GM18517 (cell line): ENCODE results near the gene COL8A1.

Source experiments
- ATAC-seq: cut with Tn5 transposase; IDR thresholded peaks from one replicate; pipeline ENCODE4 v1.9.1; 2021; ENCODE audit warnings: mild to moderate bottlenecking, moderate library complexity; ENCODE audit not compliant: unreplicated experiment

Gene COL8A1

DNA sequence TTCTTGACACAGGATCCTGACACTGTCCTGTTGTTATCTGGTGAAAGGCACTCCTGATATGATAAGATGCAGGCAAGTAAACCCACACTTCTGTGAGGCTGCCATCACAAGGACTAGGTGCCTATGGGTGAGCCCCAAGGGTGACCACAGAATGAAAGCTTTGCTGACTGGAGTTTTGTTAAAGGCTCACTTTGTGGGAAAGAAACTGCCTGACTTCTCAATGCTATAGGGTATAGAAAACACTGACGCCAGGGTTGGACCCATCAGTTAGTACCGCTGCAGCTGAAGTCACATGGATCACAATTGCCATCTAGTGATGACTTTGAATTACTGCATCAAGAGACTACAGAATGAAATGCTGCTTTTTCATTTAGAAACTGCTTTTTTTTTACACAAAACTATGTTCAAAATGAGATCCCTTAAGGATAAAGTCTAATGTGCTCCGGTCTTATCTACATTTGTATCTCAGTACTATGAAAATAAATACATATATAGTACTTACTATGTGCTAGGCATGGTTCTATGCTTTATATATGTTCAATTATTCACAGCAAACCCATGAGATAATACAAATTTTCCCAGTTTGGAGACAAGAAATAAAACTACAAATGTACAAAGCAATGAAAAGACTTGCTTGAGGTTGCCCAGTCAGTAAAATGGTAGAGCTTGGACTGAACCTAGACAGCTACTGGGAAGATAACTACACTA, 115.0 kb downstream of the COL8A1 start:
- peak; percentile 87 for ATAC-seq

DNA sequence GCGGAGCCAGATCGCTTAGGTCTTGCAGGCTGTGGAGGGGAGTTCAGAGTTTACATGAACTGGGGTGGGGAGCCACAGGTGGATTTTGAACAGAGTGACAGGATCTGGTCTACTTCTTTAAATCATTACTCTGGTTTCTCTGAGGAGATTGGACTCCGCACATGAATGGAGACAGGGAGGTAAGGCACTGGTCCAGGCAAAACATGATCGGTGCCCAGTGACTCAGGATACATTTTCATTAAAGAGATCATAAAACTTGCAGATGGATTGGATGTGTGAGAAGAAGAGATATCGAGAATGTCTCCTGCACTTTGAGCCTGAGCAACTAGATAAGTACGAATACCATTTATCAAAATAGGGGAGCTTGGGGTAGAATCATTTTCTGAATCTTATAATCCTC, 117.4 kb downstream of the COL8A1 start:
- no peak for ATAC-seq

GRCh38 chr3:99757966-99758365, 119.6 kb downstream of the COL8A1 start:
- no peak for ATAC-seq

GRCh38 chr3:99758502-99759177, 120.2 kb downstream of the COL8A1 start:
- no peak for ATAC-seq

DNA sequence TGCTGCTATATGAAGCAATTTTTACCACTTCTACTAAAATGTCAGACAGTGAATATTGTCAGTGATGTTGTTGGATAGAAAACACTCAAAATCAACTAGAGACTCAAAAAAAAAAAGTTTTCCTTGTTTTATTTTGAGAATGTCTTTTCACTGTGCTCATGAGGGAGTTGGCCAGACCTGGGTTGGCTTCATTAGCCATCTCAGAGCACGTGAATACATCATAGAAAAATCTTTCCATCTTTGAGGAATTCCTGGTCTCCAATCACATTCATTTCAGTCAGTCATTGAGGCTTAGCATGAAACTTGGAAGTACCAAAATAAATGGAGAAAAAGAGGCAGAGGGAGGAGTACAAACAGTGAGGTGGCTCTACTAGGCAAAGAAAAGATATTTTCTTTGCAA, 121.6 kb downstream of the COL8A1 start:
- no peak for ATAC-seq

GRCh38 chr3:99760629-99761028, 122.2 kb downstream of the COL8A1 start:
- no peak for ATAC-seq

DNA sequence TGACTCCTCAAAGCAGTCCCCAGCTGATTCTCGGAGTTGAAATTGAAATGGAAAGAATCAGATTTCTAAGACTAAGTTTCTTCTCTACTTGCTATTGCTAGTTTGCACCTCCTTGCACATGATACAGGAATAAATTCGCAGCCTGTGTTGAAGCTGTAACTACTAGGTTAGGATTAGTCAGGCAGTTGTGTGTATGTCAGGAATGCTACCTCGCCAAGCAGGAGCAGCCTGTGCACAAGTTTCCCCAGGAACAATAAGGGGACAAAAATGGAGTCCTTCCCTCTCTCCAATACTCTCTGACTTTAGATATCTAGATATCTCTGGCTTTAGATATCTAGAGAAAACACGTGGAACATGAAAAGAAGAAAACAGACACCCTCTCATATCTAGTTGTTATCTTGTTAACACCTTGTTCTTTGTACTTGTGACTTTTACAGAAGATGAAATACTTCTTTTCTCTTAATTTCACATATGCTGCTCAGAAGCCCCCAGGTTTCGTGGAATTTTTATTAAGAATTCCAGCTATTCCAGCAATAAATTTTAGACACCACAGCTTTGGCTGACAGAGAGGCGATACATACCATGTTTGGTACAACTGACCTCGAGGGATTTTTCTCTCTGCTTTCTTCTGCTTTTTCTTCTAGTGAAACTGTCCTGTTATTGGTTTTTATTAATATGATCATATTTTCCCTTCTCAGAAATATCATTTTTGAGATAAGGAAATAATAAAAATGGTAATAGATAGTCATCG, 123.2 kb downstream of the COL8A1 start:
- no peak for ATAC-seq

- no peak for ATAC-seq
These were observed 124.5 kb downstream of the COL8A1 start for GRCh38 chr3:99762901-99763300.

DNA sequence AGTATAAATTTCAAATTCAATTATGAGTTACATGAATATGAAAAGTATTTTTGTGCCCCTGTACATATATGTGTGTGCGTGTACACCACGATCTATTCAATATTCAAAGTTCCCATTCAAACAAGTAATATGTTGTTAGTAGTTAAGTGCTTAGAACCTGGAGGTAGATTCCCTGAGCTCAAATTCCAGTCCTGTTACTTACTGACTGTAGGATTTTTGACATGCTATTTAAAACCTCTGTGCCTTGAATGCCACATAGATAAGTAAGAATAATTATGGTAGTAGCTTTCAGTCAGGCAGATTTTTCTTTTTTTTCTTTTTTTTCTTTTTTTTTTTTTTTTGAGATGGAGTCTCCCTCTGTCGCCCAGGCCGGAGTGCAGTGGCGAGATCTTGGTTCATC, 126.0 kb downstream of the COL8A1 start:
- no peak for ATAC-seq

GRCh38 chr3:99765042-99765942, 126.9 kb downstream of the COL8A1 start:
- no peak for ATAC-seq

DNA sequence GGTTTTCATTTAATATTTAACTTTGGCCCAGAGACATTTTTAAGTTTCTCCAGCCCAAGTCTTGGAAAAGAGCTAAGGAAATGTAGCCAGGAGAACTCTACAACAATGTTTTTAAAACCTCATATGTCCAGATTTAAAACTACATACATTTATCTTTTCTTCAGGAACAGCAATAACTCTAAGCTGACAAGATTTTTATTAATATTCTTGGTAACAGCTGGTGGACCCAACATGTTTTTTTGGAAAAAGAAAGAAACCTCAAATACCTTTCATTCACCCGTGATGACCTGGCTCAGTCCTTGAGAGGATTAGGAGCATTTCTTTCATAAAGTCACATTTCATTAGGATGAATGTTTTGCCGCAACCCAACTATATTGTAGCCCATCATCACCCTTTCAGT, 128.9 kb downstream of the COL8A1 start:
- no peak for ATAC-seq

DNA sequence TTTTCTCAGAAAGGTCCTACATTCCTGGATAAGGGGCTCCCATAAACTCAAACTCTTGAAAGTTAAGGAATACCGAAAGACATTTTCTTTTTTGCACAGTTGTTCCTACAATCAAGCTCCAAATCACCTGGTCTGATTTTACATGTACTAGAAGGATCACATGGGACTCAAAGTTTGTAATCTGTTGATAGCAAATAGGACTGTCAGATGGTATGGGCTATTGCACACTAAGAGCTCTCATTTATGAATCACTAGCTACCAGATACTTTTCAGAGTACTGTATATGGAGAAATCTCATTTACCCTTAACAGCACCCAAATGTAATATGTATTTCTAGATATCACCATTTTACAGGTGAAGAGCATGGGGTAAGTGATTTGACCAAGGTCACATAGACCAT, 129.7 kb downstream of the COL8A1 start:
- no peak for ATAC-seq

DNA sequence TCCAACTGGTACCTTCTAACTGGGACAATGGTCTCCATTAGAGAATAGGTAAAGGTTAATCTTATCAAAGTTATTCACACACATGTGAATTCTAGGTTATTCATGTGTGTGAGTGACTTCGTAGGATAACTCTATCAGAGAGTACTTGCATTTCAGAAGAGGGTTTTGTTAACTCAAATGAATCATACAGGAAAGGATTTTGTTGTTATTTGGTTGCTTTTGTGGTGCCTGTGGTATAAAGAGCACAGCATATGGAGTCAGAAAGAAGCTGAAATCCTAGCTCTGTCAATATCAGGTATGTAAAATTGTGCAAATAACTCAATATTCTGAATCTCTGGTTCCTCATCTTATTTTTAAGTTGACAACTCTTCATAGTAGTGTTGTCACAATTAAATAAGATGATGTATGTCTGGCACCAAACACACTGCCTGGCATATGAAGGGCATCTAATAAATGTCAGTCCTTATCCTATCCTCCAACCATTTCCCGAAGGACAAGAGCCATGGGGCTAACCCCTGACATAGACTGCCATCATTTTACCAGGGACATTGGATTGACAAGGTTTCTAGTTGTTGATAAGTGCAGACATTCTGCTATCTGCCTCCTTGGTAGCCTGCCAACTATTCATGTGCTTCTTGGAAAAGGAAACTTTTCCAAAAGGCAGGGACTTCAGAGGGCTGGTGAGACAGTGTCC, 130.6 kb downstream of the COL8A1 start:
- no peak for ATAC-seq

DNA sequence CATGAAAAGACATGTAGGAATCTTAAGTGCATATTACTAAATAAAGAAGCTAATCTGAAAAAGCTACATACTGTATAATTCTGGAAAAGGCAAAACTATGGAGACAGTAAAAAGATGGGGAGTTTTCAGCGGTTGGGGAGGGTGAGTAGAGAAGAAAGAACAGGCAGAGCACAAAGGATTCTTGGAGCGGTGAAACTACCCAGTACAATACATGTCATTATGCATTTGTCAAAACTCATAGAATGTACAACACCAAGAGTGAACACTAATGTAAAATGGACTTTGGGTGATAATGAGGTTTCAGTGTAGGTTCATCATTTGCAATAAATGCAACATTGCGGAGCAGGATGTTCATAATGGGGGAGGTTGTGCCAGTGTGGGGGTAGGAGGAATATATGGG, 133.8 kb downstream of the COL8A1 start:
- no peak for ATAC-seq

DNA sequence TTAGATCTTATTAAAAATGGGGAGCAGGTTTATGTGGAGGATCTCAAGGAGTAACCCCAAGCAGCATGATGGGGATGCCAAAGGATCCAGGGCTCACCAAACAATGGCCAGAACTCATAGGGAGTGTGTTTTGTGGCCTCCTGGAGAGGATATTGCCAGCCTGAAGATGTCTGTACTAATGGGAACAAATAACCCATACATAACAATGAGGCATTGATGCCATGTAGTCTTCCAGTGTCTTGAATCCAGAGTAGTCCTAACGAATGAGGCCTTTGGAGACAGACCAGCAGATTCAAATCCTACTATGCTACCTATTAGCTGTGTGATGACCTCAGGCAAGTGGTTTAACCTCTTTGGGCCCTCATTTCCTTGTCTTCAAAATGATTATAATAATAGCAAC, 134.3 kb downstream of the COL8A1 start:
- ATAC-seq, result no peak

DNA sequence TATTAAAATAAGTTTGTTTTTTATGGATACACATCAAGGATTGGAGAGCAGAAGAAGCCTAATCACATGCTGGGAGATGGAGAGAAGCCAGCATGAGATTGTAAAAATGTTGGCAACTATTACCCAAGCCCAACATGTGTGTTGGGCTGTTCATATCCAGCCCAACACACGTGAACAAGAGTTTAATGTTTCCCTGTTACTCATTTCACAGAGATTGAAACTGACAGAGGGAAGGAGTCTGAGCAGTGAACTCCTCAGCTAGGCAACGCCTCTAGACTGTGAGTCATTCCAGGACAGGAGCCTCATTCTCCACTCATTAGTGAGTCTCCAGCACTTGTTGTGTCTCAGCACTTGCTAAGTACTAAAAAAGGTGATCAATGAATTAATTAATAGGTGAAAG, 136.1 kb downstream of the COL8A1 start:
- ATAC-seq, result peak; percentile 90

- no peak for ATAC-seq
These were observed 138.3 kb downstream of the COL8A1 start for GRCh38 chr3:99776516-99777209.

GRCh38 chr3:99777210-99777549, 138.8 kb downstream of the COL8A1 start:
- ATAC-seq, result no peak

GRCh38 chr3:99777708-99778107, 139.3 kb downstream of the COL8A1 start:
- no peak for ATAC-seq

GRCh38 chr3:99780749-99781148, 142.4 kb downstream of the COL8A1 start:
- no peak for ATAC-seq
